HepG2 (cell line): ENCODE results near the gene GJA5. TPM values are rescaled to one million over a fixed set of nuclear protein-coding genes. Genes with fewer than 3 reads are reported as not detected.

Experiments
- ATAC-seq: fragments of 200-7000 bp; cut with Tn5 transposase; 3 replicates; pipeline ENCODE4 v1.9.1; 2020; ENCODE audit warnings: mild to moderate bottlenecking, moderate library complexity
- BruUV-seq: library from RNA; stranded (reverse); fragments of 400-500 nt; replicated peaks from 2 replicates; lab custom pipeline; 2021; lab: Mats Ljungman, UMichigan
- CTCF ChIA-PET: fragments of 300-600 bp; formaldehyde crosslinking; extraction: SDS; loops from one replicate; lab custom pipeline; 2021; ENCODE audit warnings: low total read pairs, inconsistent platforms, low intra/inter-chr PET ratio; lab: Yijun Ruan, JAX
- POLR2A ChIA-PET: fragments of 350-600 bp; sonication (Branson Sonifier 250); formaldehyde crosslinking; loops from one replicate; lab custom pipeline; 2020; ENCODE audit warnings: antibody characterized with exemption, inconsistent platforms; lab: Yijun Ruan, JAX
- DNase-seq: peaks from one replicate; pipeline ENCODE4 v3.0.0-alpha.2; 2015; ENCODE audit warnings: low spot score
- FAIRE-seq: peaks from 3 replicates; lab custom pipeline; 2011; peaks lifted over from hg19 to GRCh38; lab: Jason Lieb, UNC
- H2AFZ ChIP-seq: one replicate; pipeline ENCODE4 v1.6.1; 2011; ENCODE audit warnings: low read length, inconsistent platforms
- H3K27ac ChIP-seq: fragments of 300-600 bp; 3 replicates; pipeline ENCODE4 v1.8.0; 2011; ENCODE audit warnings: mixed run types, mild to moderate bottlenecking, mixed read lengths, low read length, inconsistent platforms; ENCODE audit not compliant: insufficient read depth; ENCODE audit errors: extremely low read length
- H3K27me3 ChIP-seq, 2 experiments: fragments of 200-600 bp in 1 of 2; 2 replicates in 1 of 2; 3 replicates in 1 of 2; pipeline versions ENCODE4 v1.6.0 to v1.8.0; 2011; ENCODE audit warnings: low read length in 2 of 2, mild to moderate bottlenecking in 2 of 2, moderate library complexity in 2 of 2, inconsistent platforms in 1 of 2; ENCODE audit not compliant: insufficient read depth in 2 of 2, control insufficient read depth in 1 of 2
- H3K36me3 ChIP-seq, 2 experiments: fragments of 200-600 bp in 1 of 2; replicated peaks in 1 of 2; 2 replicates in 1 of 2; 3 replicates in 1 of 2; pipeline versions ENCODE4 v1.5.1 to v1.8.0; 2011; ENCODE audit warnings: low read length in 2 of 2, inconsistent platforms in 1 of 2; ENCODE audit not compliant: insufficient read depth in 2 of 2, control insufficient read depth in 1 of 2
- H3K4me1 ChIP-seq: 2 replicates; pipeline ENCODE4 v1.5.1; 2012; ENCODE audit warnings: low read length, inconsistent platforms; ENCODE audit not compliant: insufficient read depth
- H3K4me2 ChIP-seq: 2 replicates; pipeline ENCODE4 v1.6.0; 2011; ENCODE audit warnings: low read depth, low read length, inconsistent platforms
- H3K4me3 ChIP-seq, 3 experiments: fragments of 200-600 bp in 1 of 3; sonication (generic), shearing (Covaris generic) in 1 of 3; replicated peaks in 1 of 3; 2 replicates each; pipeline ENCODE4 v1.5.1; 2011 to 2016; ENCODE audit warnings: low read length in 3 of 3, inconsistent platforms in 2 of 3, low read depth in 2 of 3, mild to moderate bottlenecking in 2 of 3, control low read depth in 1 of 3, mixed read lengths in 1 of 3; ENCODE audit not compliant: insufficient read depth in 1 of 3
- H3K79me2 ChIP-seq: one replicate; pipeline ENCODE4 v1.6.1; 2011; ENCODE audit warnings: low read length, inconsistent platforms; ENCODE audit not compliant: insufficient read depth
- H3K9ac ChIP-seq: 2 replicates; pipeline ENCODE4 v1.6.0; 2011; ENCODE audit warnings: mild to moderate bottlenecking, low read depth, low read length, inconsistent platforms; ENCODE audit not compliant: insufficient read depth
- H3K9me3 ChIP-seq: 2 replicates; pipeline ENCODE4 v1.5.1; 2012; ENCODE audit warnings: mild to moderate bottlenecking, low read length
- H4K20me1 ChIP-seq: 2 replicates; pipeline ENCODE4 v1.6.0; 2011; ENCODE audit warnings: inconsistent platforms, mild to moderate bottlenecking, low read length, moderate library complexity; ENCODE audit not compliant: insufficient read depth
- BRD4 ChIP-seq: sonication (generic); formaldehyde crosslinking; IDR thresholded peaks from 2 replicates; pipeline ENCODE4 v1.4.0; 2020; ENCODE audit warnings: missing genetic modification reagents
- CTCF ChIP-seq: sonication (generic); formaldehyde crosslinking; IDR thresholded peaks from 2 replicates; pipeline ENCODE4 v1.5.0; 2020; ENCODE audit warnings: mild to moderate bottlenecking, missing genetic modification reagents, moderate library complexity
- FOXP4 ChIP-seq: sonication (generic); formaldehyde crosslinking; IDR thresholded peaks from 2 replicates; pipeline ENCODE4 v1.4.0; 2020; ENCODE audit warnings: missing genetic modification reagents
- HOXA5 ChIP-seq: sonication (generic); formaldehyde crosslinking; IDR thresholded peaks from 2 replicates; pipeline ENCODE4 v1.4.0; 2020; ENCODE audit warnings: missing genetic modification reagents
- PCBP2 ChIP-seq: fragments of 200-400 bp; formaldehyde crosslinking; optimal IDR thresholded peaks from 2 replicates; pipeline ENCODE3; 2018; ENCODE audit warnings: low read length, low read depth; ENCODE audit not compliant: poor library complexity, severe bottlenecking
- PRMT3 ChIP-seq: sonication (generic); formaldehyde crosslinking; IDR thresholded peaks from 2 replicates; pipeline ENCODE4 v1.8.1; 2022; ENCODE audit warnings: low read depth, mild to moderate bottlenecking, moderate library complexity, missing genetic modification reagents, borderline replicate concordance
- SNAI1 ChIP-seq: sonication (generic); formaldehyde crosslinking; IDR thresholded peaks from 2 replicates; pipeline ENCODE4 v1.5.0; 2020; ENCODE audit warnings: mild to moderate bottlenecking, missing genetic modification reagents, borderline replicate concordance
- ZFP62 ChIP-seq: sonication (generic); formaldehyde crosslinking; IDR thresholded peaks from 2 replicates; pipeline ENCODE4 v1.4.0; 2020; ENCODE audit warnings: missing genetic modification reagents
- ZNF232 ChIP-seq: sonication (generic); formaldehyde crosslinking; IDR thresholded peaks from 2 replicates; pipeline ENCODE4 v1.4.0; 2020; ENCODE audit warnings: missing genetic modification reagents, borderline replicate concordance
- ZNF260 ChIP-seq: sonication (generic); formaldehyde crosslinking; IDR thresholded peaks from 2 replicates; pipeline ENCODE4 v1.4.0; 2020; ENCODE audit warnings: missing genetic modification reagents, low read depth, mild to moderate bottlenecking, borderline replicate concordance
- ZNF296 ChIP-seq: sonication (generic); formaldehyde crosslinking; conservative IDR thresholded peaks from 2 replicates; pipeline ENCODE4 v1.5.0; 2020; ENCODE audit warnings: mild to moderate bottlenecking, missing genetic modification reagents
- ZNF597 ChIP-seq: sonication (generic); formaldehyde crosslinking; IDR thresholded peaks from 2 replicates; pipeline ENCODE4 v1.5.0; 2020; ENCODE audit warnings: missing genetic modification reagents
- WGBS: methylation state at CpG from one replicate; pipeline ENCODE4 v1.1.6; 2017; ENCODE audit warnings: low lambda C conversion rate; 5-methylcytosine and 5-hydroxymethylcytosine counted together
- in situ Hi-C: cut with HindIII; loops from 2 replicates; pipeline ENCODE4 v1.10.0; 2017; ENCODE audit warnings: low pct_unique_long_range_greater_than_20kb; ENCODE audit not compliant: extremely low pct_ligation_motif_present
- intact Hi-C: fragments of 100-400 bp; cut with micrococcal nuclease; formaldehyde crosslinking; loops from one replicate; pipeline ENCODE4 v1.10.0; 2022; ENCODE audit not compliant: unreplicated experiment
- polyA plus RNA-seq, 8 experiments: library from polyadenylated mRNA; depleted of rRNA in 3 of 8; stranded (reverse) in 7 of 8; unstranded in 1 of 8; fragments of >200 nt; fragmentation: Illumina TruSeq in 4 of 8; extraction: Trizol in 4 of 8; gene quantifications; 2 replicates each; pipeline versions ENCODE4 v1.2.1 to v1.2.3, GENCODE V29; 2011 to 2016; ENCODE audit warnings: low read depth in 4 of 8, missing spikeins in 1 of 8, mixed read lengths in 1 of 8; ENCODE audit not compliant: insufficient read depth in 1 of 8
- total RNA-seq, 5 experiments: library from RNA; depleted of rRNA; stranded (reverse); fragments of >200 nt; fragmentation: Illumina TruSeq; extraction: Trizol; gene quantifications; 2 replicates each; pipeline ENCODE4 v1.2.3, GENCODE V29; 2016; ENCODE audit warnings: low read depth in 1 of 5

GJA5 gene
- total and polyA plus RNA-seq, 2 of the 13 experiments (the other 11 are each of a cell fraction or from before 2014, with no cell fraction given) = not detected

GRCh38 chr1:147752511-147752910 is 7.9 kb downstream of the GJA5 start:
- intact Hi-C loops (no loop called here), in situ Hi-C loops (no loop called here)
- H3K4me3 ChIP-seq = no peak overlapping the region
- no peak overlapping the region for H3K4me2 ChIP-seq
- H3K9me3 ChIP-seq = no peaks in the 10 kb centered on the region
- DNase-seq = no peak
- no peak overlapping the region for H3K9ac ChIP-seq
- ChIA-PET POLR2A (no interaction called here), CTCF (no interaction called here)
- no peak for FAIRE-seq
- TF ChIP-seq ZNF296 (CRISPR knock-in tag) (no peak), PRMT3 (no peak)
- no peak for ATAC-seq
- peaks cover 12% of the 10 kb centered on the region for H3K4me1 ChIP-seq
- H3K79me2 ChIP-seq = no peaks in the 10 kb centered on the region
- BruUV-seq = no TSS peak
- WGBS = 29% methylated on average over 6 of the region's 7 CpGs
- peaks cover 0 to 3% of the 10 kb centered on the region in 2 experiments; a peak in 1 of 5 replicates for H3K27me3 ChIP-seq
- no peak overlapping the region for H2AFZ ChIP-seq
- H3K27ac ChIP-seq = no peak overlapping the region
- H4K20me1 ChIP-seq = no peaks in the 10 kb centered on the region
- no peaks in the 10 kb centered on the region for H3K36me3 ChIP-seq

GRCh38 chr1:147751346-147751745 is 9.1 kb downstream of the GJA5 start:
- Histone ChIP-seq H3K27ac (no peak overlapping the region), H2AFZ (no peak overlapping the region), H3K9me3 (no peaks in the 10 kb centered on the region), H3K79me2 (no peaks in the 10 kb centered on the region), H3K36me3 (no peaks in the 10 kb centered on the region), H3K27me3 (peaks cover 0 to 3% of the 10 kb centered on the region in 2 experiments; a peak in 1 of 5 replicates), H3K9ac (no peak overlapping the region), H4K20me1 (no peaks in the 10 kb centered on the region), H3K4me1 (0 out of 2 replicates have a peak, but pooled peaks cover under 1% of the 10 kb centered on the region), H3K4me3 (no peak overlapping the region), H3K4me2 (no peak overlapping the region)
- ChIA-PET CTCF (no interaction called here), POLR2A (no interaction called here)
- no peak for DNase-seq
- intact Hi-C loops = no loop called here
- BruUV-seq = no TSS peak
- FAIRE-seq = no peak
- no peak for ATAC-seq
- WGBS = 45% methylated on average over 5 of the region's 5 CpGs
- in situ Hi-C loops = no loop called here
- TF ChIP-seq ZFP62 (CRISPR knock-in tag) = no peak
- no peak for TF ChIP-seq ZNF260 (CRISPR knock-in tag)
- no peak for TF ChIP-seq ZNF232 (CRISPR knock-in tag)
- TF ChIP-seq PCBP2 = no peak
- TF ChIP-seq CTCF (CRISPR knock-in tag) = no peak
- no peak for TF ChIP-seq FOXP4 (CRISPR knock-in tag)
- no peak for TF ChIP-seq BRD4
- TF ChIP-seq ZNF597 (CRISPR knock-in tag) = no peak
- TF ChIP-seq SNAI1 = no peak
- no peak for TF ChIP-seq HOXA5 (CRISPR knock-in tag)
